Measurements from ENCODE around the gene TFEB. TPM values are rescaled to one million over a fixed set of nuclear protein-coding genes. Genes with fewer than 3 reads are reported as not detected.

TFEB gene
- total RNA-seq, 4 donors from 2014 or later: 24.2 to 46.7 (median 33.1) TPM

DNA sequence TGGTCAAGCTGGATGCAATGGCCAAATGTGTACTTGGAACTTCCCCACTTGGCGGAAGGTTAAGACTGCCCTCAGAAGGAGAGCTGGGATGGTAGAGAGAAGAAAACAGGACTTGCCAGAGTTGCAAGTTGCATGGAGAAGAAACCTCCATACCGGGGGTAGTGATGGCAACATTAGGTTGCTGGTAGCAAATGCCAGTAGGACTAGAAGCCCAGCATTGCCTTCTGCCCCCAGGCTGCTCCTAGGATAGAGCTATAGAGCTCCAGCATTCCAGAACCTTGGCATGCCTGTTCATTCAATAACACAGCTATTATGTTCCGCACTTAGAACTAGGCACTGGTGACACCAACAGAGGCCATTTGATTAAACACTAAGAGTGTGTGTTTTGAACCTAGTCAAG lies 26.6 kb downstream of the TFEB start:
- Histone ChIP-seq H3K4me1 (peaks cover 80 to 91% (median 84%) of the 10 kb centered on the region in 4 donors), H3K27me3 (no peaks in the 10 kb centered on the region), H3K4me3 (no peak overlapping the region), H3K27ac (replicated peaks in 1 of 4) (no peak overlapping the region), H3K9me3 (no peaks in the 10 kb centered on the region), H3K36me3 (no peaks in the 10 kb centered on the region)
- no peak for DNase-seq (ENCODE audit: extremely low spot score)
- 97% methylated on average over 3 of the region's 3 CpGs for WGBS
- intact Hi-C loops (cut with DNase I): loop anchor here (10.0 kb wide), 1 partner anchor 66 kb away; the partner anchor contains the start of gene FRS3
- TF ChIP-seq POLR2A (IDR thresholded peaks at IDR 0.05; ENCODE audit: low read depth) (no peak), EP300 (IDR thresholded peaks at IDR 0.05) (no peak), POLR2AphosphoS5 (IDR thresholded peaks at IDR 0.05) (no peak)
- TF ChIP-seq, protein P1, sequence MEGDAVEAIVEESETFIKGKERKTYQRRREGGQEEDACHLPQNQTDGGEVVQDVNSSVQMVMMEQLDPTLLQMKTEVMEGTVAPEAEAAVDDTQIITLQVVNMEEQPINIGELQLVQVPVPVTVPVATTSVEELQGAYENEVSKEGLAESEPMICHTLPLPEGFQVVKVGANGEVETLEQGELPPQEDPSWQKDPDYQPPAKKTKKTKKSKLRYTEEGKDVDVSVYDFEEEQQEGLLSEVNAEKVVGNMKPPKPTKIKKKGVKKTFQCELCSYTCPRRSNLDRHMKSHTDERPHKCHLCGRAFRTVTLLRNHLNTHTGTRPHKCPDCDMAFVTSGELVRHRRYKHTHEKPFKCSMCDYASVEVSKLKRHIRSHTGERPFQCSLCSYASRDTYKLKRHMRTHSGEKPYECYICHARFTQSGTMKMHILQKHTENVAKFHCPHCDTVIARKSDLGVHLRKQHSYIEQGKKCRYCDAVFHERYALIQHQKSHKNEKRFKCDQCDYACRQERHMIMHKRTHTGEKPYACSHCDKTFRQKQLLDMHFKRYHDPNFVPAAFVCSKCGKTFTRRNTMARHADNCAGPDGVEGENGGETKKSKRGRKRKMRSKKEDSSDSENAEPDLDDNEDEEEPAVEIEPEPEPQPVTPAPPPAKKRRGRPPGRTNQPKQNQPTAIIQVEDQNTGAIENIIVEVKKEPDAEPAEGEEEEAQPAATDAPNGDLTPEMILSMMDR (IDR thresholded peaks at IDR 0.05): no peak

DNA sequence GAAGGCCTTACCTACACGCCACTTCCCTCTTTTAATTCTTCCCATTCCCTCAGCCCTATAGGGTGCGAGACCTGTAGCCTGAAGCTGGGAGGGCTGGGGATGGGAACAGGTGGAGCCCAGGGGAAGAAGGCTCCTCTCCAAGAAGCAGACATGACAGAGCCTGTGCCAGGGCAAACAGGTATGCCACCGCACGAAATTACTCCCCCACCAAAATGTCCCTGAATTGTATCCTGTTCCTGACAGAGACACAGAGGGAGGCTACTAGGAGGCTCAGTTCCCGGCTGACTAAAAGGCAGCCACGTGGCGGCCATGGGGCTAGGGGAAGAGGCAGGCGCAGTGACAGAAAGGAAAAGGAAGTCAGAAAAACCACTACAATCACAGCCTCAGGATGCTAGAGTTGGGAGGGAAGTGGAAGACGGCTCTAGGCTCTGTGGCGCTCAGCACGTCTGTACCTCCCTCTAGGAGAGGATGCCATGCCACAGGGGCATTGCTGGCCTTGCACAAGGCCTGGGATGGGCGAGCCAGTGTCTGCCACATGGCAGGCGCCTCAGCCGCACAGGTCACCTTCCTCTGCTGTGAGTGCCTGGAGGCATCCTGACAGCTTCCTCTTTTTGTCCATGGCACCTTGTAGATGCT lies 27.7 kb downstream of the TFEB start:
- 67% methylated on average over 11 of the region's 14 CpGs for WGBS
- Histone ChIP-seq H3K27me3 (no peaks in the 10 kb centered on the region), H3K4me3 (no peak overlapping the region), H3K9me3 (no peaks in the 10 kb centered on the region), H3K27ac (replicated peaks in 1 of 4) (peak overlapping the region; percentile 77 to 88 (median 82)), H3K4me1 (peaks cover 71 to 91% (median 76%) of the 10 kb centered on the region in 4 donors), H3K36me3 (peaks cover 0 to 7% (median 4%) of the 10 kb centered on the region in 4 donors)
- TF ChIP-seq, protein P1 (IDR thresholded peaks at IDR 0.05): no peak
- TF ChIP-seq EP300 (IDR thresholded peaks at IDR 0.05) (no peak), POLR2AphosphoS5 (IDR thresholded peaks at IDR 0.05) (no peak), POLR2A (IDR thresholded peaks at IDR 0.05; ENCODE audit: low read depth) (no peak)
- no peak for DNase-seq (ENCODE audit: extremely low spot score)
- intact Hi-C loops (cut with DNase I): loop anchor here (2.0 to 10.0 kb wide), 2 partner anchors 25 to 67 kb away; partner anchors contain the start of gene FRS3

DNA sequence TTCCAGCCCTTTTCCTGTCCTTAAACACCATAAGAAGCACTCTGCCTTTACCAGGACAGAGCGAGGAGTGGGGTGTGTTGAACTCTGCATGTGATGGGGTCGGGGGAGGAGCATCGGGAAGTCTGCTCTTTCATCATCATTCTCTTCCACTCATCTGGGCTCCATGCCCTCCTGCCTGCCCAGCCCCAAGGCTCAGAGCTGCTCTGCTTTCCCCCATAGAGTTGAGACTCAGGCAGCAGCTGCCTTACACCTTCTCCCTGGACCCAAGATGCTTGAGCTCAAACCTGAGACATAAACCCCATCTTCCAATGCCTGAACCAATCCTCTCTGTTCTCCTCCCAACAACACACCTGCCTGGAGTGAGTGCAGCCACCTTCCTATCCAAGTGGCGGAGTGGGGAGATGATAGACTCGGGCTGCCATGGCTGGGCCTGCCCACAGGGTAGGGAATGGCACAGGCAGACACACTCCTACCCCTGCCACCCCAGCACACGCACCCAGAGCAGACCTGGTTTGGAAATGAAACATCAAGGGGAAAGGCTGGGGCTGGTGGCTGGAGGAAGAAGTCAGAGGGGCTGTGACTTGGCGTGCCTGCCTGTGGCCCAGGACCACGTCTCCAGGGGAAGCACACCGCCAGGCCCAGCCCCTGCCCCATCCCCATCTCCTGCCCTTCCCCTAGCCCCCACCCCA lies 28.4 kb downstream of the TFEB start:
- H3K4me1 ChIP-seq: peaks cover 64 to 84% (median 72%) of the 10 kb centered on the region in 4 donors

DNA sequence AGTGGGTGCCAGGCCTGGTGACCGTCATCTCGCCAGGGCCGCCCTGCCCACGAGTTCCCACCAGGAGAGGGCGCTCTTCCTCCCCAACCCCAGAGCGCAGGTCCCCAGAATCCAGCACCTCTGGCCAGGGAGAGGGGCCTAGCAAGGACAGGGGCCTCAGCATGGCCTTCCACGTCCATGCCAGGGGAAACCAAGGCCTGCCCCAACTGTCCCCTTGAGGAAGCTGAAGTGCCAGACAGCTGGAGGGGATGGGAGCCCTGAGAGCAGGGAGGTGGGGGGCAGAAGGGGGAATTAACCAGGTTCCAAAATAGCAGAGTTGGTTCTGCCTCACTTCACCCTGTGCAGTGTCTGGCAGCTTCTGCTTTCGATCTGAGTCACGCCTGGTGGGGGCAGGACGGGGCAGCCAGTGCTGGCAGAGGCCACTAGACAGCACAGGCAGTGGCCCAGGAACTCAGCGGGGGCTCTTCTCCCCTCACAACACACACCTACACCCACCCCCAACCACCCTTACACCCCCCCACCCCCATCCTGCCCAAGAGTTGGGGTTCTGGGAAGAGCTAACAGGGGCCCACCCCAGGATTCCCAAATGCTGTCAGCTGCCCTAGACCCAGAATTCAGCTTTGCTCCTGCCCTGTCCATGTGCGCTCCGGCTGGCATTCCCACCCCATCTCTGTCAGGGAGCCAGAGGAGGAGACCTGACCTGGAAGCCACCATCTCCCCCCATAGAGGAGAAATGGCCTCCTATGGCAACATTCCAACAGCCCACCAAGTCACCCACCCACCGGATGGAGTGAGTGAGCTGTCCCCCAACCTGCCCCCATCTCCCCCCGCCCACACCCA lies 29.2 kb downstream of the TFEB start:
- Histone ChIP-seq H3K27ac (replicated peaks in 1 of 4) (peak overlapping the region; percentile 77 to 88 (median 82)), H3K4me1 (peaks cover 58 to 79% (median 72%) of the 10 kb centered on the region in 4 donors), H3K36me3 (peaks cover 0 to 9% (median 6%) of the 10 kb centered on the region in 4 donors), H3K4me3 (peak overlapping the region; percentile 0 to 24 (median 4)), H3K27me3 (no peaks in the 10 kb centered on the region), H3K9me3 (no peaks in the 10 kb centered on the region)
- no peak for TF ChIP-seq POLR2A (IDR thresholded peaks at IDR 0.05; ENCODE audit: low read depth)
- peak; percentile 63 to 70 for TF ChIP-seq POLR2AphosphoS5 (IDR thresholded peaks at IDR 0.05)
- TF ChIP-seq EP300 (IDR thresholded peaks at IDR 0.05): no peak
- TF ChIP-seq, protein P1 (IDR thresholded peaks at IDR 0.05): peak; percentile 73 to 82 (median 73)
- intact Hi-C loops (cut with DNase I): loop anchor here (2.0 to 10.0 kb wide), 2 partner anchors 27 to 69 kb away; partner anchors contain the start of gene FRS3
- no peak for DNase-seq (ENCODE audit: extremely low spot score)
- WGBS: 24% methylated on average over 14 of the region's 15 CpGs

More for the DNA sequence above, 28.4 kb downstream of the TFEB start:
- TF ChIP-seq POLR2AphosphoS5 (IDR thresholded peaks at IDR 0.05) (peak in 1 of 2 donors; percentile 20), EP300 (IDR thresholded peaks at IDR 0.05) (no peak)
- no peak for DNase-seq (ENCODE audit: extremely low spot score)
- Histone ChIP-seq H3K9me3 (no peaks in the 10 kb centered on the region), H3K27ac (replicated peaks in 1 of 4) (peak overlapping the region; percentile 77 to 88 (median 82)), H3K36me3 (peaks cover 0 to 9% (median 6%) of the 10 kb centered on the region in 4 donors), H3K27me3 (no peaks in the 10 kb centered on the region), H3K4me3 (peak overlapping the region in 1 of 4 donors; percentile 0)
- intact Hi-C loops (cut with DNase I): loop anchor here (2.0 to 10.0 kb wide), 2 partner anchors 26 to 68 kb away; partner anchors contain the start of gene FRS3
- WGBS: 74% methylated on average over 9 of the region's 9 CpGs

All from esophagus muscularis mucosa (tissue), 4 donors.